Right lung (tissue), 5 donors: ENCODE measurements around the gene UTP18. TPM values are rescaled to one million over a fixed set of nuclear protein-coding genes. Genes with fewer than 3 reads are reported as not detected.
"Not testable (repeated sequence)": the region's sequence is repeated elsewhere in the genome, so short reads cannot be mapped to it uniquely, and the experiment has no call there.

Experiments
- DNase-seq, 2 donors: peaks; one replicate each; pipeline ENCODE4 v3.0.0-alpha.2; 2013
- polyA plus RNA-seq, 5 donors: library from polyadenylated mRNA; unstranded; fragments of 120-200 nt; gene quantifications; one replicate each; pipeline versions ENCODE4 v1.2.1 to v1.2.3, GENCODE V29; 2013; ENCODE audit warnings: inconsistent platforms in 1 of 5, low replicate concordance in 1 of 5; ENCODE audit not compliant: insufficient read length in 5 of 5, insufficient read depth in 1 of 5

UTP18 gene
- polyA plus RNA-seq, 5 donors, result 35.9 to 49.2 (median 37.5) TPM

DNA sequence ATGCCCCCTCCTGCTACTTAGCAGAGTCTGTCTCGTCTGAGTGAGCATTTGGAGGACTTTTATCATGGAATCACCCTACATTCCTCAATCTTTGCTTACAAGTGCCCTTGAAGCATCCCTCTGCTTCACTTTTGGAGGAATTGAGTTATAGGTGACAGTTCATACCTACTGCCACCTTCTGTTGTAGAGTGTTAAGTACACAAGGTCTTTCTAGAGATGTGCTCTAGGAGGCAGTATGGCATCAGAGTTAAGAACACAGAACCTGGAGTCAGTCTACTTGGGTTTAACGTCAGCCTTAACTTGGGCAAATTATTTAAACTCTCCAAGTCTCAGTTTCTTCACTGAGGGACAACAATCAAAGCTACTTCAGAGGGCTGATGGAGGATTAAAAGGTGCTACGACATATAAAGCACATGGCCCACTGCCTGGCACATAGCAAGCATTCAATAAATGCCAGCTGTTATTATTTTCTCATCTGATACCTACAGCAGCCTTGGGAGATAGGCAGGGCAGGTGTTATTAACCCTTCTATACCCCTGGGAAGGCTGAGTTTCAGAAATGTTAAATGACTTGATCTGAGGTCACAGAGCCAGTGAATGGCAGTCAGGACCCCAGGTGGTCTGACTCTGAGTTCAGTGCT lies 62.2 kb downstream of the UTP18 start:
- no peak for DNase-seq

DNA sequence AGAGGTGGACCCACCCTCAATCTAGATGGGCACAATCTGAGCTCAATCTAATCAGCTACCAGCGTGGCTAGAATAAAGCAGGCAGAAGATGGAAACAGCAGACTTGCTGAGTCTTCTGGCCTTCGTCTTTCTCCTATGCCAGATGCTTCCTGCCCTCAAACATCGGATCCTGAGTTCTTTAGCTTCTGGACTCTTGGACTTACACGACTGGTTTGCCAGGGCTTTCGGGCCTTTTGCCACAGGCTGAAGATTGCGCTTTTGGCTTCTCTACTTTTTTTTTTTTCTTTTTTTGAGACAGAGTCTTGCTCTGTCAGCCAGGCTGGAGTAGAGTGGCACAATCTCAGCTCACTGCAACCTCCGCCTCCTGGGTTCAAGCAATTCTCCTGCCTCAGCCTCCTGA lies 65.1 kb downstream of the UTP18 start:
- DNase-seq, result no peak

DNA sequence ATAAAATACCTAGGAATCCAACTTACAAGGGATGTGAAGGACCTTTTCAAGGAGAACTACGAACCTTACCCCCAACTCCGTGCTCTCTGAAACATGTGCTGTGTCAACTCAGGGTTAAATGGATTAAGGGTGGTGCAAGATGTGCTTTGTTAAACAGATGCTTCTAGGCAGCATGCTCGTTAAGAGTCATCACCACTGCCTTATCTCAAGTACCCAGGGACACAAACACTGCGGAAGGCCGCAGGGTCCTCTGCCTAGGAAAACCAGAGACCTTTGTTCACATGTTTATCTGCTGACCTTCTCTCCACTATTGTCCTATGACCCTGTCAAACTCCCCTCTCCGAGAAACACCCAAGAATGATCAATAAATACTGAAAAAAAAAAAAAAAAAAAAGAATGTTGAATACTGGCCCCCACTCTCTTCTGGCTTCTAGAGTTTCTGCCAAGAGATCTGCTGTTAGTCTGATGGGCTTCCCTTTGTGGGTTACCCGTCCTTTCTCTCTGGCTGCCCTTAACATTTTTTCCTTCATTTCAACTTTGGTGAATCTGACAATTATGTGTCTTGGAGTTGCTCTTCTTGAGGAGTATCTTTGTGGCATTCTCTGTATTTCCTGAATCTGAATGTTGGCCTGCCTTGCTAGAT lies 70.6 kb downstream of the UTP18 start:
- not testable (repeated sequence) for DNase-seq

DNA sequence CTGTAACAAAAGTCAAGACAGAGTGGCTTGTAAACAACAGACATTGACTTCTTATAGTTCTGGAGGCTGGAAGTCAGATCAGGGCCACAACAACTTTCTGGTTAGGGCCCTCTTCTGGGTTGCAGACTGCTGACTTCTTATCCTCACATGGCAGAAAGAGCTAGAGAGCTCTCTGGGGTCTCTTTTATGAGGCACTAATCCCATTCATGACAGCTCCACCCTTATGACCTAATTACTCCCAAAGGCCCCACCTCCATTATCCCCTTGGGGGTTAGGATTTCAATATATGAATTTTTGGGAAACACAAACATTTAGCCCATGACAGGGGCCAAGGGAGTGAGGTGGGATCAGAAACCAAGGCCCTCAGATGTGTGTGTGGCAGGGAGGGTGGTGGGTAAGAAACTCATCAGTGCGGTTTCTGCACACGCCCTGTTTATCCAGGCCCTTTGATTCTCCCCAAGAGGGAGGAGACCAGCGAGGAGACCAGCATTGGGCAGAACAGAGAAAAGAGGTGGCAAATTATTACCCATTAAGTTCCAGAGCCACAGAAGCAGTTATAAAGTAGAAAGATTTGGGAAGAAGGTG lies 74.8 kb downstream of the UTP18 start:
- no peak for DNase-seq

DNA sequence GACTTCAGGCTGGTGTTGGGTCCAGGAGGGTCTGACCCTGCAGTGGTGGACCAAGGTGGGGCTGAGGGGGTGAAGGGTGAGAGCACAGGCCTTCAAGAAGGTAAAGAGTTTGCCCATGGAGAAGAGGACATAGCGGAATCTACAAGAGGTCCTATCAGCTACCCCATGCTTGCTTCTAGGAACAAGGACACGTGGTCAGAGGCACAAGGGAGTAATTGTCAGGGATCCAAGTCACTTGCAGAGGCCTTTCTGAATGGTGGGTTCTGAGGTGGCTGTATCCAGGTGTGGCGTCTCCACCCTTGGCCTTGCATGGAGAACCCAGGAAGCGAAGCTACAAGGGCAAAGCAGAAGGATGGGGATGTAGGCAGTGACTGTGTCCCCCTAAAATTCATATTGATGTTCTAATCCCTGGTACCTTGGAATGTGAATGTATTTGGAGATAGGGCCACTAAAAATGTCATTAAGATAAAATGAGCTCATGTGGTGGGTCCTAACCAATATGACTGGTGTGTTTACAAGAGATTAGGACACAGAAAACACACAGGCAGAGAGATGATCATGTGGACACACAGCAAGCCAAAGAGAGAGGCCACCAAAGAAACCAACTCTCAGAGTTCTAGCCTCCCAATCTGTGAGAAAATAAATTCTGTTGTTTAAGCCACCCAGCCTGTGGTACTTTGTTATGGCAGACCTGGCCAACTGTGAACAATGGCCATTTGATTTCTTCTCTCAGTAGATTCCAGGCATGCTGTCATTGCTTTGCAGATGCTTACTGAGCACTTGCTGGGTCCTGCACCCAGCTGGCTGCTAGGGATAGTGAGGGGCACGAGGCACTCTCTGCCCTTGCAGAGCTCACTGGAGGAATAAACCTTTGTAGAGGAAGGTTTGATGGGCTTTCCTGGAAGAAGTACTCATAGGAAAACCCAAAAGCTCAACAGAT lies 75.8 kb downstream of the UTP18 start:
- DNase-seq, result no peak

DNA sequence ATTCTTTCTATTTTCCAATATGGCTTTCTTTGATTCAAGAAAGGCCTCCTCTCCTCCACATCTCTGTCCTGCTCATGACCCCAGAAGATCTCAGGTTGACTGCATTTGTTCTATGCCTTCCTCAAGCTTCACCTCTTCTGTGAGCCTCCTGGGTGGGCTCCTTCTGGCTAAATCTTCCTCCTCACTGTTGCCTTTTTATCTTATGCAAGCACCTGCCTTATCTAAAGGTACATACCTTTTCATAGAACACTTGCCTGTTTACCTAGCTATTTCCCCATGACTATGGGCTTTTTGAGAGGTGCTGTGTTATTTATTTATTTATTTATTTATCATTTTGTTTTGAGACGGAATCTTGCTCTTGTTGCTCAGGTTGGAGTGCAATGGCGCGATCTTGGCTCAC lies 81.1 kb downstream of the UTP18 start:
- no peak for DNase-seq

DNA sequence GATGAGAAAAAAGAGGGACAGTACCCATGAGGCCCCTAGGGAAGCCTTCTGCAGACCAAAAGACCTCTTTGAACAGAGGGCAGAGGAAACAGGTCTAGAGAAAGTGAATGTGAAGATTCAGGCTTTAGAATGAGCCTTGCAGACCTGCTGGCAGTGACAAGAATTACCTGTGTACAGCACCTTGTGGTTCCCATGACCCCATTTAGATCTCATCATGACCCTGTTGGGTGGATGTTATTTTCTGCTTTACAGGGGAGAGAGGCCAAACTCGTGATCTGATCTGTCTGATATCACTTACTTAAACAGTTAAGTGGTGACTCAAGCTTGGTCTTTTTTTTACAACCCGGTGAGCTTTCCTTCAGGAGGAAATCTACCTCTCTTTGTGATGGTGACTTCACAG lies 81.9 kb downstream of the UTP18 start:
- no peak for DNase-seq

DNA sequence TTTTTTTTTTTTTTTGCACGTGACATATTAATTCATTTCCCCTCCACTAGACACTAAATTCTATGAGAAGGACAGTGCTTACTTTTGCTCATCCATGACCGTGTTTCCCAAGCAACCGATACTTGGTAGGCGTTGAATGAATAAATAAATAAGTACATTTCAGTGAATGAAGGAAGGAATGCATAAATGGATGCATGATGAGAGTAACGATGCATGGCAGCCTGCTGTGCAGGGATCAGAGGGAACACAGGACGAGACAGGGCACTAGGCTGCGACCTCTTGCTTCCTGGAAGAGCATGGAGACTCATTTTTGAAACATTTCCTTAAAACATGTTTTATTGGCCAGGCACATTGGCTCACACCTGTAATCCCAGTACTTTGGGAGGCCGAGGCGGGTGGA lies 84.2 kb downstream of the UTP18 start:
- DNase-seq, result no peak

DNA sequence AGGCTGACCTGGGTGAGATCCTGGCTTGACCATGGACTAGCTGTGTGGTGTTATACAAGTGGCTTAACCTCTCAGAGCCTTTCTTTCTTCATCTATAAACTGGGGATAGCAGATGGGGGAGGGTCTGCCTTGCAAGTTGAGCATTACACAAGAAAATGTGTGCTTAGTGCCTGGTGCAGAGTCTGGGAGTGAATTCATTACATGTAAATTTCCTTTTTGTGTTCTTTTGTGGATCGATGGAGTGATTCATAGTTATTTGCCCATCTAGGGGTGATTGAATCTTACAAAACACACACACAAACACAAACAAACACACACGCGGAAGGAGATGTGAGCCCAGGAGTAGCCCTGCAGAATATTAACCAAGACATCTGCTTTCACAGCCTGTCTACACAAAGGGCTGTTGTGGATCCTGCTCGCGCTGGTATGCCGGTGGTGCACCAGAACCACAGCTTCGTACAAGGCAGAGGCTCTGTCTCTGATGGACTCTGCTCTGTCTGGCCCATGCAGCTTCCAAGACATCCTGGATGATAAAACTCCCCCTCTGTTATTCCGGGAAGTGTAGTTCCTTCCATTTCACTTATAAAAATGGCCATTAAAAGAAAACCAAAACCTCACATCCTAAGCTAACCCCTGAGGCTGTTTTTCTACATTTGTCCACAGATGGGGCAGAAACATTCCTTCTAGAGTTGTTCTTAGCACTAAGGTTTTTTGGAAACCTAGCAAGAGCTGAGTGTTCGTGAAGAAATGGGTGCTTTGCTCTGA lies 86.1 kb downstream of the UTP18 start:
- DNase-seq, result no peak

Other genes starting within 250 kb of the UTP18 start
- 100 to 1,000 TPM in 4 of 5 donors, 10 to 100 TPM in 1; 70.9 to 150 (median 128) TPM for gene SPAG9, start 139.7 kb upstream of the UTP18 start, polyA plus RNA-seq
- gene NME1, start 107.0 kb upstream of the UTP18 start, polyA plus RNA-seq, result 10 to 100 TPM; 49.3 to 68.4 (median 56.1) TPM
- gene NME2, start 94.1 kb upstream of the UTP18 start, polyA plus RNA-seq, result 100 to 1,000 TPM; 259 to 326 (median 276) TPM
- 10 to 100 TPM; 35.5 to 63.7 (median 58.2) TPM for gene MBTD1, start 497 bp upstream of the UTP18 start, polyA plus RNA-seq